GM23338 (cell line): Measurements from ENCODE around the gene WFS1. TPM values are rescaled to one million over a fixed set of nuclear protein-coding genes. Genes with fewer than 3 reads are reported as not detected.

ENCODE experiments used
- ATAC-seq: fragments of 200-7000 bp; cut with Tn5 transposase; 3 replicates; pipeline ENCODE4 v1.9.1; 2020
- DNase-seq: peaks from one replicate; pipeline ENCODE4 v3.0.0-alpha.2; 2015; ENCODE audit warnings: low spot score
- H2AFZ ChIP-seq: fragments of 200-600 bp; sonication (generic); 2 replicates; pipeline ENCODE4 v1.8.0; 2016; ENCODE audit warnings: antibody characterized with exemption, mild to moderate bottlenecking, moderate library complexity
- H3F3A ChIP-seq: fragments of 200-600 bp; sonication (generic); replicated peaks from 2 replicates; pipeline ENCODE4 v1.8.0; 2017; ENCODE audit warnings: antibody characterized with exemption, mixed run types, low read depth
- H3K27ac ChIP-seq: fragments of 200-600 bp; sonication (generic); 2 replicates; pipeline ENCODE4 v1.6.1; 2016; ENCODE audit warnings: low read depth
- H3K27me3 ChIP-seq: fragments of 200-600 bp; sonication (generic); 2 replicates; pipeline ENCODE4 v1.8.0; 2016; ENCODE audit warnings: mild to moderate bottlenecking, mixed run types, moderate library complexity; ENCODE audit not compliant: insufficient read depth
- H3K36me3 ChIP-seq: fragments of 200-600 bp; sonication (generic); 2 replicates; pipeline ENCODE4 v1.8.0; 2016; ENCODE audit warnings: mild to moderate bottlenecking; ENCODE audit not compliant: insufficient read depth
- H3K4me1 ChIP-seq: fragments of 200-600 bp; sonication (generic); 2 replicates; pipeline ENCODE4 v1.8.0; 2016; ENCODE audit warnings: mild to moderate bottlenecking, moderate library complexity; ENCODE audit not compliant: insufficient read depth
- H3K4me2 ChIP-seq: fragments of 200-600 bp; sonication (generic); 2 replicates; pipeline ENCODE4 v1.7.1; 2017; ENCODE audit warnings: mixed run types
- H3K4me3 ChIP-seq: fragments of 200-600 bp; sonication (generic); 2 replicates; pipeline ENCODE4 v1.6.1; 2016; ENCODE audit warnings: mixed run types
- H3K79me2 ChIP-seq: fragments of 200-600 bp; sonication (generic); replicated peaks from 2 replicates; pipeline ENCODE4 v1.8.0; 2017; ENCODE audit warnings: mild to moderate bottlenecking; ENCODE audit not compliant: insufficient read depth
- H3K9me2 ChIP-seq: fragments of 200-600 bp; sonication (generic); 2 replicates; pipeline ENCODE4 v1.8.0; 2017; ENCODE audit not compliant: insufficient read depth
- H4K20me1 ChIP-seq: fragments of 200-600 bp; sonication (generic); replicated peaks from 2 replicates; pipeline ENCODE4 v1.8.0; 2017; ENCODE audit warnings: mild to moderate bottlenecking; ENCODE audit not compliant: insufficient read depth
- H3K27ac Mint-ChIP-seq: 2 replicates; pipeline ENCODE4 v1.8.0; 2020; ENCODE audit warnings: inconsistent platforms, mild to moderate bottlenecking, moderate library complexity, mixed read lengths
- H3K27me3 Mint-ChIP-seq: 3 replicates; pipeline ENCODE4 v1.8.0; 2022; ENCODE audit warnings: low read depth, mild to moderate bottlenecking, moderate library complexity, mixed read lengths, inconsistent platforms; ENCODE audit not compliant: insufficient read depth, poor library complexity
- H3K36me3 Mint-ChIP-seq: 3 replicates; pipeline ENCODE4 v1.8.0; 2021; ENCODE audit warnings: low read depth, mild to moderate bottlenecking, inconsistent platforms, moderate library complexity, mixed read lengths
- H3K4me1 Mint-ChIP-seq: 3 replicates; pipeline ENCODE4 v1.8.0; 2020; ENCODE audit warnings: mild to moderate bottlenecking, inconsistent platforms, mixed read lengths
- H3K4me3 Mint-ChIP-seq: 3 replicates; pipeline ENCODE4 v1.8.0; 2021; ENCODE audit warnings: moderate library complexity, mild to moderate bottlenecking, inconsistent platforms, mixed read lengths
- H3K9me3 Mint-ChIP-seq: 3 replicates; pipeline ENCODE4 v1.8.0; 2020; ENCODE audit warnings: moderate library complexity, mild to moderate bottlenecking, inconsistent platforms, mixed read lengths
- CREB1 ChIP-seq: fragments of 250-450 bp; sonication (Bioruptor Pico); IDR thresholded peaks from 2 replicates; pipeline ENCODE4 v1.5.0; 2020; ENCODE audit warnings: low read depth, mild to moderate bottlenecking, moderate library complexity
- CTCF ChIP-seq, 2 experiments: fragments of 200-600 bp in 1 of 2; sonication (generic) in 1 of 2; conservative IDR thresholded peaks; 2 replicates each; pipeline versions ENCODE4 v1.5.1 to v1.6.1; 2016 to 2017; ENCODE audit warnings: antibody characterized with exemption in 2 of 2, low read depth in 2 of 2, mild to moderate bottlenecking in 2 of 2, moderate library complexity in 1 of 2
- JUNB ChIP-seq: IDR thresholded peaks from one replicate; pipeline ENCODE4 v1.6.1; 2016; ENCODE audit warnings: antibody characterized with exemption; ENCODE audit not compliant: unreplicated experiment
- NANOG ChIP-seq: IDR thresholded peaks from 2 replicates; pipeline ENCODE4 v1.6.1; 2016; ENCODE audit warnings: antibody characterized with exemption, borderline replicate concordance
- POLR2AphosphoS5 ChIP-seq: IDR thresholded peaks from 2 replicates; pipeline ENCODE4 v1.6.1; 2016; ENCODE audit warnings: antibody characterized with exemption, low read depth
- REST ChIP-seq: IDR thresholded peaks from one replicate; pipeline ENCODE4 v1.6.1; 2018; ENCODE audit warnings: antibody characterized with exemption; ENCODE audit not compliant: unreplicated experiment
- STAT1 ChIP-seq: IDR thresholded peaks from one replicate; pipeline ENCODE4 v1.6.1; 2016; ENCODE audit warnings: antibody characterized with exemption; ENCODE audit not compliant: unreplicated experiment
- ZNF114 ChIP-seq: fragments of 250-450 bp; sonication (Bioruptor Pico); IDR thresholded peaks from 2 replicates; pipeline ENCODE4 v1.5.0; 2020; ENCODE audit warnings: mild to moderate bottlenecking, moderate library complexity
- ZNF331 ChIP-seq: fragments of 250-450 bp; sonication (Bioruptor Pico); IDR thresholded peaks from 2 replicates; pipeline ENCODE4 v1.5.0; 2020; ENCODE audit warnings: low read depth, mild to moderate bottlenecking, moderate library complexity
- polyA plus RNA-seq: library from polyadenylated mRNA; unstranded; fragments of >200 nt; fragmentation: Nextera tagmentation; extraction: Ambion mirVana; gene quantifications from 2 replicates; pipeline ENCODE4 v1.2.1, GENCODE V29; 2016
- total RNA-seq: library from RNA; depleted of rRNA; stranded (reverse); fragments of >200 nt; shearing (Covaris generic); gene quantifications from 2 replicates; pipeline ENCODE4 v1.2.3, GENCODE V29; 2014

Gene WFS1
- total and polyA plus RNA-seq, 2 experiments from 2014 or later: 24.7 to 45.4 TPM

DNA sequence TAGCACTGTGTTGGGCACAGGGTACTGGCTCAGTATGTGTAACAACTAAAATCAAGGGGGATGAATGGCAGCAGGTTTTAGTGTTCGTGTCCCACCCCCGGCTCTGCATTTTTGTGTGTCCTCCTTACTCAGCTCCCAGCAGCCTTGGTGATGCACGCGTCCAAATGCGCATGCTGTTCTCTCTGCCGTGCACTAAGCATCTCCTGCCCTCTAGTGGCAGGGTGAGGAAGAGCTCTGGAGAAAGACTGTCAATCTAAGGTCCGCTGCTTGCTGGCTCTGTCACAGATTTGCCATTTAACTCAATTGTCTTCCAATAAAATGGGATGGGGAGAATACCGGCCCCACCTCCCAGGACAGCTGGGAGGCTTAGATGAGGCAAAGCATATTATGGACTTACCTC lies 61.4 kb downstream of the WFS1 start:
- H4K20me1 ChIP-seq: no peaks in the 10 kb centered on the region
- peaks cover 13% of the 10 kb centered on the region; the same call in 2 of the 3 replicates for H3K36me3 Mint-ChIP-seq
- TF ChIP-seq ZNF114 (no peak), STAT1 (no peak), CTCF (conservative IDR thresholded peaks at IDR 0.05; ENCODE audit: low read depth in 2 of 2) (peak; percentile 74 to 86)
- no peaks in the 10 kb centered on the region for H3F3A ChIP-seq
- H3K9me3 Mint-ChIP-seq: peaks cover 26% of the 10 kb centered on the region; the same call in 2 of the 3 replicates
- H3K9me2 ChIP-seq: no peaks in the 10 kb centered on the region
- no peak overlapping the region for H3K4me3 Mint-ChIP-seq
- H3K4me1 Mint-ChIP-seq: 0 out of 3 replicates have a peak, but pooled peaks cover 2% of the 10 kb centered on the region
- H3K4me1 ChIP-seq: no peaks in the 10 kb centered on the region
- 0 out of 3 replicates have a peak, but pooled peaks have one; percentile 9 for ATAC-seq
- H3K79me2 ChIP-seq: no peaks in the 10 kb centered on the region
- H3K27ac ChIP-seq: no peak overlapping the region
- H3K27me3 Mint-ChIP-seq: peaks cover 13% of the 10 kb centered on the region
- H3K27ac Mint-ChIP-seq: no peak overlapping the region
- H3K36me3 ChIP-seq: no peaks in the 10 kb centered on the region
- no peak overlapping the region for H3K4me3 ChIP-seq
- H3K4me2 ChIP-seq: no peak overlapping the region
- peak; percentile 73 for DNase-seq
- no peaks in the 10 kb centered on the region for H3K27me3 ChIP-seq
- no peak overlapping the region for H2AFZ ChIP-seq

DNA sequence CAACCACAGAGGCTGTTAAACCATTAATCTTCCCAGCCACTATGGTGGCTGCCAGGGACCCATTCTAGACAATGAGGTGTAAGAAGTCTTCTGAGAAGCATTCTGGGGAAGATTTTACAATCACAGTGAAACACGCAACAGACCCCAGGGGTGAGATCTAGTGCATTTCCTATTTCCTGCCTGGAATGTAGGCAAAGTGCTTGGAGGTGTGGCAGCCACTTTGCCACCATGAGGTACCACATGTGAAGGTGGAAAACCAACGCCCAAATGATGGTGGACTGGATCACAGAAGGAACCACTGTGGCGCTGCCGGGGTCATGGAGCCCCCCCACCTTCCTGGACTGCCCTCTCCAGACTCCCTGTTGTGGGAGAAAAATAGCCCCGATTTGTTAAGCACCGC lies 61.8 kb downstream of the WFS1 start:
- no peak overlapping the region for H3K27ac Mint-ChIP-seq
- peaks cover 13% of the 10 kb centered on the region; the same call in 2 of the 3 replicates for H3K36me3 Mint-ChIP-seq
- no peak for ATAC-seq
- TF ChIP-seq ZNF114 (no peak), CTCF (conservative IDR thresholded peaks at IDR 0.05; ENCODE audit: low read depth in 2 of 2) (no peak), STAT1 (no peak), REST (no peak), JUNB (no peak), NANOG (no peak), ZNF331 (CRISPR knock-in tag) (no peak), CREB1 (CRISPR knock-in tag) (no peak), POLR2AphosphoS5 (no peak)

More for the DNA sequence above, 61.8 kb downstream of the WFS1 start:
- H3K79me2 ChIP-seq: no peaks in the 10 kb centered on the region
- no peaks in the 10 kb centered on the region for H3F3A ChIP-seq
- Mint-ChIP-seq H3K9me3 (peaks cover 26% of the 10 kb centered on the region; the same call in 2 of the 3 replicates), H3K27me3 (peaks cover 13% of the 10 kb centered on the region), H3K4me3 (no peak overlapping the region), H3K4me1 (0 out of 3 replicates have a peak, but pooled peaks cover 2% of the 10 kb centered on the region)
- no peak overlapping the region for H2AFZ ChIP-seq
- H3K27ac ChIP-seq: no peak overlapping the region
- H4K20me1 ChIP-seq: no peaks in the 10 kb centered on the region
- DNase-seq: no peak
- H3K27me3 ChIP-seq: no peaks in the 10 kb centered on the region
- H3K9me2 ChIP-seq: no peaks in the 10 kb centered on the region
- no peaks in the 10 kb centered on the region for H3K4me1 ChIP-seq
- H3K4me3 ChIP-seq: no peak overlapping the region
- H3K4me2 ChIP-seq: no peak overlapping the region
- no peaks in the 10 kb centered on the region for H3K36me3 ChIP-seq
